NCI-H2196 treated with DMSO at 0.1 percent for 48 hours (cell line): ENCODE results near the gene MAP3K19.
"Not testable (repeated sequence)": the region's sequence is repeated elsewhere in the genome, so short reads cannot be mapped to it uniquely, and the experiment has no call there.

Experiments
- DNase-seq: peaks from one replicate; lab custom pipeline; 2025; ENCODE audit not compliant: unreplicated experiment; lab: John Stamatoyannopoulos, UW

The MAP3K19 gene

GRCh38 chr2:135047300-135047699 is at the start of gene MAP3K19:
MAP3K19 (minus strand) TSS chr2:135047447; CDS start chr2:135024647, 22,800 bp downstream.
- DNase-seq: no peak

GRCh38 chr2:135096665-135097446 is 49.6 kb upstream of the MAP3K19 start:
- no peak for DNase-seq

- DNase-seq: no peak
These were observed 48.3 kb upstream of the MAP3K19 start for GRCh38 chr2:135095591-135095990.

GRCh38 chr2:135094508-135094907 is 47.3 kb upstream of the MAP3K19 start:
- DNase-seq: no peak

GRCh38 chr2:135093670-135094330 is 46.6 kb upstream of the MAP3K19 start:
- DNase-seq: no peak

GRCh38 chr2:135093193-135093592 is 45.9 kb upstream of the MAP3K19 start:
- no peak for DNase-seq

- DNase-seq: no peak
These were observed 44.4 kb upstream of the MAP3K19 start for GRCh38 chr2:135091681-135092080.

GRCh38 chr2:135089597-135089996 is 42.4 kb upstream of the MAP3K19 start:
- DNase-seq: not testable (repeated sequence)

- no peak for DNase-seq
These were observed 39.0 kb upstream of the MAP3K19 start for GRCh38 chr2:135086222-135086621.

GRCh38 chr2:135078417-135078816 is 31.2 kb upstream of the MAP3K19 start:
- DNase-seq: no peak

GRCh38 chr2:135076556-135076955 is 29.3 kb upstream of the MAP3K19 start:
- DNase-seq: no peak

GRCh38 chr2:135074216-135074615 is 27.0 kb upstream of the MAP3K19 start:
- DNase-seq: no peak

- DNase-seq: no peak
These were observed 25.1 kb upstream of the MAP3K19 start for GRCh38 chr2:135072125-135072997.

- DNase-seq: no peak
These were observed 19.5 kb upstream of the MAP3K19 start for GRCh38 chr2:135066710-135067109.

- DNase-seq: no peak
These were observed 16.9 kb upstream of the MAP3K19 start for GRCh38 chr2:135064149-135064548.

- no peak for DNase-seq
These were observed 16.0 kb upstream of the MAP3K19 start for GRCh38 chr2:135063210-135063609.

GRCh38 chr2:135059577-135059976 is 12.3 kb upstream of the MAP3K19 start:
- DNase-seq: no peak

GRCh38 chr2:135056790-135057189 is 9.5 kb upstream of the MAP3K19 start:
- DNase-seq: no peak

- no peak for DNase-seq
These were observed 8.0 kb upstream of the MAP3K19 start for GRCh38 chr2:135055182-135055786.

- no peak for DNase-seq
These were observed 5.8 kb upstream of the MAP3K19 start for GRCh38 chr2:135052997-135053474.
